Astrocyte (in vitro differentiated cells and primary cell): ENCODE results near the gene FBLN1. TPM values are rescaled to one million over a fixed set of nuclear protein-coding genes. Genes with fewer than 3 reads are reported as not detected.

Experiments used
- DNase-seq: peaks from one replicate; pipeline ENCODE4 v3.0.0-alpha.2; 2010; ENCODE audit warnings: low read depth
- FAIRE-seq: peaks from 2 replicates; lab custom pipeline; 2011; peaks lifted over from hg19 to GRCh38; lab: Jason Lieb, UNC
- H2AFZ ChIP-seq: 2 replicates; pipeline ENCODE4 v1.6.0; 2012; ENCODE audit warnings: low read depth, low read length, inconsistent platforms
- H3K27ac ChIP-seq: 2 replicates; pipeline ENCODE4 v1.5.1; 2011; ENCODE audit warnings: low read depth, low read length, inconsistent platforms
- H3K27me3 ChIP-seq: 2 replicates; pipeline ENCODE4 v1.6.0; 2011; ENCODE audit warnings: low read length, inconsistent platforms; ENCODE audit not compliant: insufficient read depth
- H3K36me3 ChIP-seq: 2 replicates; pipeline ENCODE4 v1.5.1; 2011; ENCODE audit warnings: low read length, inconsistent platforms; ENCODE audit not compliant: insufficient read depth
- H3K4me1 ChIP-seq: 2 replicates; pipeline ENCODE4 v1.5.1; 2011; ENCODE audit warnings: low read length, inconsistent platforms; ENCODE audit not compliant: insufficient read depth
- H3K4me2 ChIP-seq: 2 replicates; pipeline ENCODE4 v1.6.0; 2012; ENCODE audit warnings: low read length, inconsistent platforms
- H3K4me3 ChIP-seq: 2 replicates; pipeline ENCODE4 v1.5.1; 2011; ENCODE audit warnings: low read depth, mild to moderate bottlenecking, low read length, inconsistent platforms; ENCODE audit not compliant: insufficient read depth
- H3K79me2 ChIP-seq: 2 replicates; pipeline ENCODE4 v1.6.0; 2012; ENCODE audit warnings: mild to moderate bottlenecking, low read length, inconsistent platforms; ENCODE audit not compliant: insufficient read depth
- H3K9ac ChIP-seq: 2 replicates; pipeline ENCODE4 v1.6.0; 2012; ENCODE audit warnings: mild to moderate bottlenecking, low read length, inconsistent platforms
- H3K9me3 ChIP-seq: 2 replicates; pipeline ENCODE4 v1.5.1; 2012; ENCODE audit warnings: low read depth, mild to moderate bottlenecking, low read length, inconsistent platforms; ENCODE audit not compliant: insufficient read depth
- H4K20me1 ChIP-seq: 2 replicates; pipeline ENCODE4 v1.6.0; 2012; ENCODE audit warnings: low read length, inconsistent platforms; ENCODE audit not compliant: insufficient read depth
- H3K27ac Mint-ChIP-seq: one replicate; pipeline ENCODE4 v1.8.0; 2021; ENCODE audit warnings: mild to moderate bottlenecking, mixed read lengths; ENCODE audit not compliant: unreplicated experiment
- H3K27me3 Mint-ChIP-seq: one replicate; pipeline ENCODE4 v1.8.0; 2021; ENCODE audit warnings: low read depth, mixed read lengths; ENCODE audit not compliant: unreplicated experiment
- H3K36me3 Mint-ChIP-seq: one replicate; pipeline ENCODE4 v1.8.0; 2021; ENCODE audit warnings: low read depth, mixed read lengths; ENCODE audit not compliant: unreplicated experiment
- H3K4me1 Mint-ChIP-seq: one replicate; pipeline ENCODE4 v1.8.0; 2021; ENCODE audit warnings: low read depth, mixed read lengths; ENCODE audit not compliant: unreplicated experiment
- H3K4me3 Mint-ChIP-seq: one replicate; pipeline ENCODE4 v1.8.0; 2021; ENCODE audit warnings: mild to moderate bottlenecking, moderate library complexity, mixed read lengths; ENCODE audit not compliant: unreplicated experiment
- H3K9me3 Mint-ChIP-seq: one replicate; pipeline ENCODE4 v1.8.0; 2021; ENCODE audit warnings: mild to moderate bottlenecking, mixed read lengths; ENCODE audit not compliant: unreplicated experiment
- CTCF ChIP-seq: IDR thresholded peaks from 2 replicates; pipeline ENCODE4 v1.5.1; 2011; ENCODE audit warnings: low read depth, mild to moderate bottlenecking, inconsistent platforms, low read length, moderate library complexity; ENCODE audit not compliant: insufficient read depth
- EZH2 ChIP-seq: IDR thresholded peaks from 2 replicates; pipeline ENCODE4 v1.6.1; 2012; ENCODE audit warnings: mild to moderate bottlenecking, low read length, inconsistent platforms; ENCODE audit not compliant: insufficient read depth
- total RNA-seq: library from RNA; stranded (reverse); gene quantifications from 2 replicates; pipeline ENCODE4 v1.2.1, GENCODE V29; 2021

The FBLN1 gene
- total RNA-seq, 1 donor from 2014 or later: 69.2 TPM

- Histone ChIP-seq H3K9me3 (no peaks in the 10 kb centered on the region), H2AFZ (no peak overlapping the region), H3K4me1 (peaks cover 19% of the 10 kb centered on the region), H3K4me3 (no peak overlapping the region), H3K27me3 (no peaks in the 10 kb centered on the region), H4K20me1 (no peaks in the 10 kb centered on the region), H3K4me2 (no peak overlapping the region), H3K36me3 (no peaks in the 10 kb centered on the region), H3K9ac (no peak overlapping the region), H3K27ac (no peak overlapping the region), H3K79me2 (no peaks in the 10 kb centered on the region)
- H3K27me3 Mint-ChIP-seq: peaks cover 23% of the 10 kb centered on the region
- H3K36me3 Mint-ChIP-seq: no peaks in the 10 kb centered on the region
- peaks cover 19% of the 10 kb centered on the region for H3K4me1 Mint-ChIP-seq
- no peak for TF ChIP-seq EZH2
- no peak for TF ChIP-seq CTCF
- no peak for DNase-seq
- H3K4me3 Mint-ChIP-seq: no peak overlapping the region
- FAIRE-seq: no peak
- H3K27ac Mint-ChIP-seq: no peak overlapping the region
- H3K9me3 Mint-ChIP-seq: no peaks in the 10 kb centered on the region
Observed at GRCh38 chr22:45586651-45587405, 84.1 kb downstream of the FBLN1 start.

GRCh38 chr22:45587638-45588505 lies 85.2 kb downstream of the FBLN1 start:
- no peaks in the 10 kb centered on the region for H3K9me3 Mint-ChIP-seq
- Histone ChIP-seq H3K9me3 (no peaks in the 10 kb centered on the region), H3K79me2 (no peaks in the 10 kb centered on the region), H3K4me3 (no peak overlapping the region), H4K20me1 (no peaks in the 10 kb centered on the region), H3K4me2 (peak overlapping the region; percentile 46), H2AFZ (no peak overlapping the region), H3K9ac (no peak overlapping the region), H3K36me3 (no peaks in the 10 kb centered on the region), H3K27ac (no peak overlapping the region), H3K4me1 (peaks cover 19% of the 10 kb centered on the region), H3K27me3 (no peaks in the 10 kb centered on the region)
- no peak for FAIRE-seq
- no peak overlapping the region for H3K27ac Mint-ChIP-seq
- H3K4me1 Mint-ChIP-seq: peaks cover 19% of the 10 kb centered on the region
- peak; percentile 65 for DNase-seq
- H3K36me3 Mint-ChIP-seq: peaks cover 4% of the 10 kb centered on the region
- peaks cover 21% of the 10 kb centered on the region for H3K27me3 Mint-ChIP-seq
- no peak for TF ChIP-seq CTCF
- TF ChIP-seq EZH2: no peak
- no peak overlapping the region for H3K4me3 Mint-ChIP-seq
